HG03575 (cell line): Measurements from ENCODE around the gene MAPK6.

Experiments used
- ATAC-seq: cut with Tn5 transposase; IDR thresholded peaks from one replicate; pipeline ENCODE4 v1.9.1; 2021; ENCODE audit not compliant: unreplicated experiment, insufficient number of reproducible peaks, low FRiP score; ENCODE audit errors: extremely low read depth

MAPK6 gene

DNA sequence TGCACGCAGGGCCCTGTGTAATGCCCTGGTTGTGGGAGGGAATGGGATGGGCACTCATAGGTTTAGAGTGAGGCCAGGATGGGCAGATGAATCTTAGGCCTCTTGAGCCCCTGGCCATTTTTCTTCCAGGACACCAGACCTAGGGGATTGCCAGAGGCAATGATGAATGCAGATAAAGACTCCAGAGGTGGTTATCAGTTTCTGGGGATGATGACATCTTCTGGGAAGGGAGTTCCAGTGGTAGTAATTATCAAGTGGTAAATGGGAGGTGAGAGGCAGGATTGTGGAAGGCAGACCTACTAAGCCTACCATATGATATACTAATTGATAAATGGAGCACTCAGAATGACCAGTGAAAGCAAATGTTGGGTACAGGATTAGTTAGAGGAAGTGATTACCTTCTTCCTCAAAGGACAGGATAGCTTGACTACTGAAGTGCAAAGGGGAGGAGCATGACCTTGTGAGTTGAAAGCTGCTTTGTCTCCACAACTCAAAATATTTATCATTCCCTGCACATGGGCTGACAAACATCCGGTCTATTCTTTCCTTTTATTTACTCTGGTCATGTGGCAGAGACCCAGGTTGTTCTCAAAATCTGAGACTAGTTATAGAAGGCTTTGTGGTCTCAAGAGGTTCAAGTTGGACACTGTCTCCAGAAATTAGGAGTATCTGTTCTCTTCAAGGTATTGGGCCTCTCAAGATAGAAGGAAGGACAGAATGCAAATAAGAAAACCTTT lies 10.2 kb upstream of the MAPK6 start:
- ATAC-seq, result no peak

DNA sequence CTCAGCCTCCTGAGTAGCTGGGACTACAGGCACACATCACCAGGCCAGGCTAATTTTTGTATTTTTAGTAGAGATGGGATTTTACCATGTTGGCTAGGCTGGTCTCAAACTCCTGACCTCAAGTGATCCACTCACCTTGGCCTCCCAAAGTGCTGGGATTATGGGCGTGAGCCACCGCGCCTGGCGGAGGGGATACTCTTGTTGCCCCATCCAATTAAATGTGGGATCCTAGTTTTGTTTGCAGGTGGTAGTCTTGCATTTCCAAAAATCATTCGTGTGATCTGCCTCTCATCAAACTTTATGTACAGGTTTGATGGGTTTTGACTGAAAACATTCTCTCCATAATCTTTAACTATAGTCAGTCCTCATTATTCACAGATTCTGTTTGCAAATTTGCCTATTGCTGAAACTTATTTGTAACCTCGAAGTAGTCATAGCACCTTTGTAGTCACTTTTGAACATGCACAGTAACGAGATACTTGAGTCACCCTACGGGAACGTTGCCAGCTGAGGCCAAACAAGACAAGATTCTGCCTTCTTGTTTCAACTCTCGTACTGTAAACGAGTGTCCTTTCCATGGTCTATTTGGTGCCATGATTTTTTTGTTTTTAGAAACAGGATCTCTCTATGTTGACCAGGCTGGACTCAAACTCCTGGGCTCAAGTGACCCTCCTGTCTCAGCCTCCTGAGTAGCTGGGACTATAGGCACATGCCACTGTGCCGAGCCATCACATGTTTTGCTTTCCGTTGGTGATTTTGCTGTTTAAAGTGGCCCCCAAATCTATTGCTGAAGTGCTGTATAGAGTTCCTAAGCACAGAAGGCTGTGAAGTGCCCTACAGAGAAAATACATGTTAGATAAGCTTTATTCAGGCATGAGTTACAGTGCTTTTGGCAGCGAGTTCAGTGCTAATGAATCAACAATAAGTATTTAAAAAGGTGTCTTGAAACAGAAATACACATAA lies 8.1 kb upstream of the MAPK6 start:
- ATAC-seq, result no peak

- no peak for ATAC-seq
These were observed 7.3 kb upstream of the MAPK6 start for GRCh38 chr15:52011711-52012144.

DNA sequence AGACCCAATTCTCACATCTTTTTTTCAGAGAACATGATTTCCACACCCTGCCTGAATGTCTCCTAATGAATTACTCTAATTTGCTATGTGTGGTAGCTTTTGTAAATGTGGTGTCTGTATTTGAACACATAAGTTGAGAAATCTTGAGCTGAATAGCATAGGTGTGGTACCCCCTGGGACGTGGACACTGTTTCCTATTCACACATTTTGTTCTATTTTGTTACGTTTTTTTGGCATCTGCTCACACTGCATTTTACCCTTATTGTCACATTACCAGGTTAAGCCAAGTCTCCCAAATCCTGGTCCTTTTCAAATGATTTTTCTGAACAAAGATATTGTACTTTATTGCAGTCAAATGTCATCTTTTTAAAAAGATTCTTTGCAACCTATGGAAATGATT lies 6.8 kb upstream of the MAPK6 start:
- ATAC-seq, result no peak

DNA sequence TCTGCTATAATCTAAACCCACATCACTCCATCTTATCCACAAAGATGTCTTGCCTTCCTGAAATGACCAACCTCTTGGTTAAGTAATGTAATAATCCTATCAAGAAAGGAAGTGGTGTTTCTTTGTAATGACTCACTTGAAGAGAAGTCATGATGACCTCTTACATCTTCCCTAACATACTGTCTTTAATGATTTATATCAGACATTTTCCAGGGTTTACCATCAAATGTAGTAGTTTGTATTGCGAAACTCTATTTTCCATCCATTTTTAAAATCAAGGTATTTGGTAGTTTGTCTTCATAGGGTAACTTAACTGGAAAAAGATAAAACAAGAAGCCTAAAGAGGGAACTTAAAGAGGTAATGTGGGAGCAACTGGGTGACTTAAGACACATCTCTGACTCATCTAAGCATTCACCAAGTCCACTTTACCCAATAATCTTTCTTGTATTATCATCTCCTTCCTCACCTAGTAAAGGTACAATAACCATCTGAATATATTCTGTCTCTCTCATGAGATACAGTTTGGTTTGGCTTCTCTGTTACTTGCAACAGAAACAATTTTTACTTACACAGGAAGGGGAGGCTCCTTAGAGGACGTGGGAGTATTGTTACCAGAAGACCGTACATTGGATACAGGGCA lies 5.7 kb upstream of the MAPK6 start:
- no peak for ATAC-seq

- no peak for ATAC-seq
These were observed 4.4 kb upstream of the MAPK6 start for GRCh38 chr15:52014616-52015015.

GRCh38 chr15:52016316-52016715 lies 2.7 kb upstream of the MAPK6 start:
- ATAC-seq, result no peak

GRCh38 chr15:52018244-52018643 lies 775 bp upstream of the MAPK6 start:
- ATAC-seq, result no peak

DNA sequence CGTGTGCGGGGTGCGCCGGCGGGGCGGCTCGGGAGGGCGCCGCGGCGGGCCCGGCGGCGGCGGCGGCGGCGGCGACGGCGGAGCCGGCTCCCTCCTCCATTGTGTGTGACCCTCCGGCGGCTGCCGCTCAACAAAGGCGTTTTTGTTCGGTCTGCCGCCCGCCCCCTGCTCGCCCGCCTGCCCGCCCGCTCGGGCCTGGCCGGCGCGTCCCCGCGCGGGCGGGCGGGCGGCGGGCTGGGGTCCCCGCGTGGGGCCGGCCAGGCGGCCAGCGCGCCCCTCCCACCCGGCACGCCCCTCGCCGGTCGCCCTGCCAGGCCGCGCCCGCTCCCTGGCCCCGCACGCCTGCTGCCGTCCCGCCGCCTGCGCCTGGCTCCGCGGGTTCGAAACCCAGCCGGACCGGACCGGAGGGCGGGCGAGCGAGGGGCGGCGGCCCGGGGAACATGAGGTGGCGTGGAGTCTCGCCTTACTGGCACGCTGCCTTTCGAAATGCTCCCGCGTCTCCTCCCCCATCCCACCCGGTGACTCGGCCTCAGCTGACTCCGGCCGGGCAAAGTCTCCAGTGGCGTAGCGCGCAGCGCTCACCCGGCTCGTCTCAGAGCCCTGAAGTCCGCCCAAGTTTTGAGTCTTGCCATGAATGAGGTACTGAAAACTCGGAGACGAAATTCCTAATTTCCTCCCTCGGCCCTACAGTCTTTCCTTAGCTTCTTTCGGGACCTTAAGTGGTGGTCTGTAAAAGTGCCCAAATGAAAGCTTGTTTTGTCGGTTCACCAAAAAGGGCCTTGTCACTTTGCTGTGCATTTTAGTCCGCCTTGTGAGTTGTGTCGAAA lies 588 bp downstream of the MAPK6 start:
- no peak for ATAC-seq

GRCh38 chr15:52020221-52021085 lies 1.4 kb downstream of the MAPK6 start:
- no peak for ATAC-seq

DNA sequence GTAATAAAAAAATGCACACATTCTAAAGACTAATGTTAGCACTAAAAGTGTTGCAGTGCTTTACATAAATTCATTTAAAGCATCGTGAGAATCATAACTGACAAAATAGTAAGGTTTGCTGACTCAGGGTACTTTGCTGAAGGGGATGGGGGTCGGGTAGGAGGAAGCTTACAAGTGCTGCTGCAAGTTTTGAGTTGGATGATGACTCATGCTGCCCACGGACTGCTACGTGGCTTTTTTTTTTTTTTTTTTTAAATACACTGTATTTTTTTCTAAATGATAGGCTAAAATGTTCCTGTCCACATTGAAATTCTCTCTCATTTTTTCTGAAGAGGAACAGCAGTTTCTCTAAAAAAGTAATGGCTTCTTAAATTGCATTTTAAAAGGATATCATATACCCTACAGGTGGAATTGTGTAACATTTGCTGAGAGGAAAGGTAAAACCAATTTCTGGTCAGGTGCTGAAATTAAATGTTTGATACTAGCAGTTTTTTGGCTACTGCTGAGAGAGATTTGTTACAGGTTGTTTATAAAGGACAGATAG lies 2.2 kb downstream of the MAPK6 start:
- ATAC-seq, result no peak

GRCh38 chr15:52021892-52022540 lies 3.0 kb downstream of the MAPK6 start:
- ATAC-seq, result no peak

- ATAC-seq, result no peak
These were observed 4.3 kb downstream of the MAPK6 start for GRCh38 chr15:52023169-52023922.

GRCh38 chr15:52028431-52029093 lies 9.5 kb downstream of the MAPK6 start:
- no peak for ATAC-seq

DNA sequence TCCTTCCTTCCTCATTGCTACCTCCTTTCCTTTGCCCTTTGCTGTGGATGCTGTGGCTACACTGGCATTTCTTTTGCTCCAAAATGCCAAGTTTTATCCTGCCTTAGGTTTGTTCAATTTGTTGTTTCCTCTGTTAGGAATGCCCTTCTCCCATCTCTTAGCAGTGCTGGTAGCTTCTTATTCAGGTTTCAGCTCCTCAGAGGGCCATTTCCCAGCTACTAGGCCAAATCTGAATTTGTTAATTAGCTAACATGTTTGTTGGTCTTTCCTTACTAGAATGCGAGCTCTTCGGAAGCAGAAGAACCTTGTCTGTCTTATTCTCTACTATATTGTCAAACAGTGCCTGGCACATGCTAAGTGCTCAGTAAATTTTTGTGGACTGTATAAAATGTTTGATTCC lies 11.0 kb downstream of the MAPK6 start:
- ATAC-seq, result no peak

- ATAC-seq, result no peak
These were observed 12.5 kb downstream of the MAPK6 start for GRCh38 chr15:52031556-52031955.
